SK-N-SH treated with all-trans-retinoic acid at 6 μM for 48 hours (cell line): ENCODE measurements around the gene ABCC3.

ENCODE experiments used
- CSDC2 ChIP-seq: fragments of 250-450 bp; sonication (Bioruptor Pico); IDR thresholded peaks from 2 replicates; pipeline ENCODE4 v1.5.0; 2020; ENCODE audit warnings: mild to moderate bottlenecking, moderate library complexity
- ISL1 ChIP-seq: fragments of 250-450 bp; sonication (Bioruptor Pico); IDR thresholded peaks from 2 replicates; pipeline ENCODE4 v2.1.2; 2022; ENCODE audit warnings: mild to moderate bottlenecking, moderate library complexity
- RARB ChIP-seq: fragments of 250-450 bp; sonication (Bioruptor Pico); IDR thresholded peaks from 2 replicates; pipeline ENCODE4 v1.8.0; 2021; ENCODE audit warnings: mild to moderate bottlenecking, moderate library complexity
- ZFP30 ChIP-seq: fragments of 450-650 bp; formaldehyde crosslinking; IDR thresholded peaks from 2 replicates; pipeline ENCODE4 v1.5.0; 2022; ENCODE audit warnings: mild to moderate bottlenecking, moderate library complexity
- TF ChIP-seq, protein P1 (sequence below): fragments of 250-450 bp; sonication (Bioruptor Pico); IDR thresholded peaks from 2 replicates; pipeline ENCODE4 v1.5.0; 2020; ENCODE audit warnings: mild to moderate bottlenecking, moderate library complexity
- TF ChIP-seq, protein P2 (sequence below): fragments of 250-450 bp; sonication (Bioruptor Pico); IDR thresholded peaks from 2 replicates; pipeline ENCODE4 v1.8.0; 2020; ENCODE audit warnings: mild to moderate bottlenecking, moderate library complexity, borderline replicate concordance

DNA sequence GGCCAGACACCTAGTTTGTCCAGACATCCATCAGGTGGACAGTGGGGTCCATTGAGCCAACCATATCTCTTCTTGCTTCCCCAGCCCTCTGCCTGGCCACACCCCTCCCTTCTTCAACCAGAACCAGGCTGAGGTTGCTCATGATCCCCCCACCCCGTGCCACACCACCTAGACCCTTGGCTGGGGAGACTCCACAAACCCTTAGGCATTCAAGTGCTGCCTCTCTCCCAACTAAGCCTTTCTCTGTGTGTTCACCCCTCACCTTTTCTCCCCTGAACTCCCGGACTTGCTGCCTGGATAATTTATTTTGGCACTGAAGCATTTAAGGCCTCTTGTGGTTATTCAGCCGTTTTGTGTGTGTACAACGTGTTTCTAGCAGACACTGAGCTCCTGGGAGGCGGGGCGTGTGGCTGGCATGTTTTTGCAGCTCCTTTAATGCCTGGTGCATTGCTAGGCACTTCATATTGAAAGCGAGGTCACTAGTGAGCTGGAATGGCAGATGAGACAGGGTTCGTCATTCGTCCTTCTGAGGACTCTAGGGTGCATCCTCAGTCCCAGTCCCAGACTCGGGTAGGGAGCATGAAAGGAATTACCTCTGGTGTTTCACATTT is 45.5 kb upstream of the ABCC3 start:
- TF ChIP-seq ZFP30 (CRISPR knock-in tag): no peak
- TF ChIP-seq, protein P1, sequence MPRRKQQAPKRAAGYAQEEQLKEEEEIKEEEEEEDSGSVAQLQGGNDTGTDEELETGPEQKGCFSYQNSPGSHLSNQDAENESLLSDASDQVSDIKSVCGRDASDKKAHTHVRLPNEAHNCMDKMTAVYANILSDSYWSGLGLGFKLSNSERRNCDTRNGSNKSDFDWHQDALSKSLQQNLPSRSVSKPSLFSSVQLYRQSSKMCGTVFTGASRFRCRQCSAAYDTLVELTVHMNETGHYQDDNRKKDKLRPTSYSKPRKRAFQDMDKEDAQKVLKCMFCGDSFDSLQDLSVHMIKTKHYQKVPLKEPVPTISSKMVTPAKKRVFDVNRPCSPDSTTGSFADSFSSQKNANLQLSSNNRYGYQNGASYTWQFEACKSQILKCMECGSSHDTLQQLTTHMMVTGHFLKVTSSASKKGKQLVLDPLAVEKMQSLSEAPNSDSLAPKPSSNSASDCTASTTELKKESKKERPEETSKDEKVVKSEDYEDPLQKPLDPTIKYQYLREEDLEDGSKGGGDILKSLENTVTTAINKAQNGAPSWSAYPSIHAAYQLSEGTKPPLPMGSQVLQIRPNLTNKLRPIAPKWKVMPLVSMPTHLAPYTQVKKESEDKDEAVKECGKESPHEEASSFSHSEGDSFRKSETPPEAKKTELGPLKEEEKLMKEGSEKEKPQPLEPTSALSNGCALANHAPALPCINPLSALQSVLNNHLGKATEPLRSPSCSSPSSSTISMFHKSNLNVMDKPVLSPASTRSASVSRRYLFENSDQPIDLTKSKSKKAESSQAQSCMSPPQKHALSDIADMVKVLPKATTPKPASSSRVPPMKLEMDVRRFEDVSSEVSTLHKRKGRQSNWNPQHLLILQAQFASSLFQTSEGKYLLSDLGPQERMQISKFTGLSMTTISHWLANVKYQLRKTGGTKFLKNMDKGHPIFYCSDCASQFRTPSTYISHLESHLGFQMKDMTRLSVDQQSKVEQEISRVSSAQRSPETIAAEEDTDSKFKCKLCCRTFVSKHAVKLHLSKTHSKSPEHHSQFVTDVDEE (CRISPR knock-in tag): no peak
- TF ChIP-seq ISL1: no peak
- TF ChIP-seq, protein P2, sequence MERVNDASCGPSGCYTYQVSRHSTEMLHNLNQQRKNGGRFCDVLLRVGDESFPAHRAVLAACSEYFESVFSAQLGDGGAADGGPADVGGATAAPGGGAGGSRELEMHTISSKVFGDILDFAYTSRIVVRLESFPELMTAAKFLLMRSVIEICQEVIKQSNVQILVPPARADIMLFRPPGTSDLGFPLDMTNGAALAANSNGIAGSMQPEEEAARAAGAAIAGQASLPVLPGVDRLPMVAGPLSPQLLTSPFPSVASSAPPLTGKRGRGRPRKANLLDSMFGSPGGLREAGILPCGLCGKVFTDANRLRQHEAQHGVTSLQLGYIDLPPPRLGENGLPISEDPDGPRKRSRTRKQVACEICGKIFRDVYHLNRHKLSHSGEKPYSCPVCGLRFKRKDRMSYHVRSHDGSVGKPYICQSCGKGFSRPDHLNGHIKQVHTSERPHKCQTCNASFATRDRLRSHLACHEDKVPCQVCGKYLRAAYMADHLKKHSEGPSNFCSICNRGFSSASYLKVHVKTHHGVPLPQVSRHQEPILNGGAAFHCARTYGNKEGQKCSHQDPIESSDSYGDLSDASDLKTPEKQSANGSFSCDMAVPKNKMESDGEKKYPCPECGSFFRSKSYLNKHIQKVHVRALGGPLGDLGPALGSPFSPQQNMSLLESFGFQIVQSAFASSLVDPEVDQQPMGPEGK (CRISPR knock-in tag): no peak
- TF ChIP-seq CSDC2: no peak
- no peak for TF ChIP-seq RARB (CRISPR knock-in tag)
